GM12892 (cell line): ENCODE results near the gene SEC31A.

ENCODE experiments used
- POLR2A ChIP-seq: IDR thresholded peaks from 2 replicates; pipeline ENCODE4 v1.6.1; 2011; ENCODE audit warnings: low read depth, low read length, control low read depth
- POLR2AphosphoS5 ChIP-seq: IDR thresholded peaks from 2 replicates; pipeline ENCODE4 v1.6.1; 2011; ENCODE audit warnings: low read depth, low read length, control low read depth
- TAF1 ChIP-seq: IDR thresholded peaks from 2 replicates; pipeline ENCODE4 v1.6.1; 2011; ENCODE audit warnings: low read depth, mild to moderate bottlenecking, control low read depth, low read length, borderline replicate concordance

DNA sequence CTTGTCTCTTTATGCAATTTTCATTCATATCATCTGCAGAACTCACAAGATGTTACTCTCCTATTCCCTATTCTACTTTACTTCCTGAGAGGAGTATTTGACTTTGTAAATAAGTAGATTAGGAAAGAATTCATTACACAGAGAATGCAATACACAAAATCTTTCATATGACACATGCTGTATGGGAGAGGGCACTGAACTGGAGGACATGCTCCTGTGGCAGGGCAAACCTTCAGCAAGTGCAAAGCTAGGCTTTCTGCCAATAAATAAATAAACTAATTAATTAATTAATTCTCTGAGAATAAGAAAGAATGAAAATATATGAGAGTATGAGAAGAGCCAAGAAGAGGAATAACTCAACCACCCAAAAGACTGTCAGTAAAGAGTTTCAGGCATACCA lies 43.5 kb upstream of the SEC31A start:
- TF ChIP-seq POLR2AphosphoS5 (no peak), POLR2A (no peak), TAF1 (no peak)
